Transverse colon (tissue), 3 donors: ENCODE measurements around the gene RSBN1.

ENCODE experiments used
- CTCF ChIP-seq, 5 experiments: fragments of 200-600 bp in 3 of 5; fragments of 450-650 bp in 2 of 5; sonication (generic) in 3 of 5; IDR thresholded peaks; 1 replicate in 2 of 5; 2 replicates in 3 of 5; pipeline ENCODE4 v1.5.1; 2016 to 2017; ENCODE audit warnings: antibody characterized with exemption in 5 of 5, inconsistent platforms in 3 of 5, mild to moderate bottlenecking in 2 of 5, moderate library complexity in 1 of 5
- EP300 ChIP-seq: sonication (generic); formaldehyde crosslinking; IDR thresholded peaks from one replicate; pipeline ENCODE4 v1.6.1; 2017; ENCODE audit warnings: antibody characterized with exemption, low read depth
- POLR2A ChIP-seq: fragments of 450-650 bp; IDR thresholded peaks from one replicate; pipeline ENCODE4 v1.6.1; 2016; ENCODE audit warnings: antibody characterized with exemption, mild to moderate bottlenecking, moderate library complexity

- TF ChIP-seq CTCF (IDR thresholded peaks at IDR 0.05) (no peak), EP300 (no peak), POLR2A (no peak)
Observed at GRCh38 chr1:113821916-113822315, 9.6 kb upstream of the RSBN1 start.
